K562 (cell line): Measurements from ENCODE around the gene CCNT2. TPM values are rescaled to one million over a fixed set of nuclear protein-coding genes. Genes with fewer than 3 reads are reported as not detected.

ENCODE experiments used
- BRD4 ChIP-seq: fragments of 200-600 bp; sonication (generic); IDR thresholded peaks from 2 replicates; pipeline ENCODE4 v1.6.1; 2017; ENCODE audit warnings: inconsistent platforms
- CBX2 ChIP-seq: fragments of 200-600 bp; sonication (generic); IDR thresholded peaks from one replicate; pipeline ENCODE4 v1.6.1; 2012; ENCODE audit warnings: mild to moderate bottlenecking, low read length, inconsistent platforms; ENCODE audit not compliant: insufficient read depth, poor library complexity, severe bottlenecking
- CCNT2 ChIP-seq: IDR thresholded peaks from 2 replicates; pipeline ENCODE4 v1.6.1; 2011; ENCODE audit warnings: borderline replicate concordance, low read depth, mild to moderate bottlenecking, moderate library complexity, mixed read lengths, low read length; ENCODE audit not compliant: insufficient read length; ENCODE audit errors: extremely low read depth
- ESRRA ChIP-seq: fragments of 450-650 bp; IDR thresholded peaks from 2 replicates; pipeline ENCODE4 v1.6.1; 2014; ENCODE audit warnings: low read depth, mild to moderate bottlenecking, moderate library complexity, borderline replicate concordance
- MAZ ChIP-seq, 2 experiments: fragments of 450-650 bp in 1 of 2; sonication (generic) in 1 of 2; formaldehyde crosslinking; IDR thresholded peaks in 1 of 2; conservative IDR thresholded peaks in 1 of 2; 2 replicates each; pipeline versions ENCODE4 v1.4.0 to v1.5.0; 2020; ENCODE audit warnings: mild to moderate bottlenecking in 1 of 2, missing genetic modification reagents in 1 of 2
- TCFL5 ChIP-seq: fragments of 250-450 bp; sonication (Bioruptor Pico); conservative IDR thresholded peaks from 2 replicates; pipeline ENCODE4 v1.6.1; 2021; ENCODE audit warnings: mild to moderate bottlenecking, moderate library complexity, matching md5 sums
- TRIM28 ChIP-seq: fragments of 450-650 bp; IDR thresholded peaks from 2 replicates; pipeline ENCODE4 v1.6.1; 2017
- polyA plus RNA-seq, 8 experiments: library from polyadenylated mRNA; depleted of rRNA in 4 of 8; stranded (reverse) in 5 of 8; unstranded in 3 of 8; fragments of >200 nt; fragmentation: Nextera tagmentation in 2 of 8; fragmentation: Illumina TruSeq in 1 of 8; extraction: Ambion mirVana in 2 of 8; extraction: Trizol in 1 of 8; gene quantifications; 2 replicates each; pipeline versions ENCODE4 v1.2.1 to v1.2.3, GENCODE V29; 2011 to 2014; ENCODE audit warnings: inconsistent platforms in 1 of 8, missing spikeins in 1 of 8
- total RNA-seq, 7 experiments: library from RNA; depleted of rRNA in 6 of 7; stranded (reverse); fragments of >200 nt in 6 of 7; fragmentation: Illumina TruSeq in 2 of 7; extraction: Trizol in 2 of 7; gene quantifications; 2 replicates each; pipeline versions ENCODE4 v1.2.1 to v1.2.3, GENCODE V29; 2011 to 2021; ENCODE audit warnings: low replicate concordance in 1 of 7
- TF ChIP-seq, protein P1 (sequence below): fragments of 200-600 bp; sonication (generic); IDR thresholded peaks from one replicate; pipeline ENCODE4 v1.6.1; 2012; ENCODE audit warnings: mild to moderate bottlenecking, low read depth, low read length, inconsistent platforms
- TF ChIP-seq, protein P2 (sequence below): fragments of 250-450 bp; sonication (Bioruptor Pico); IDR thresholded peaks from 2 replicates; pipeline ENCODE4 v1.8.0; 2021; ENCODE audit warnings: moderate library complexity, mild to moderate bottlenecking, inconsistent platforms
- TF ChIP-seq, protein P3 (sequence below): fragments of 450-650 bp; IDR thresholded peaks from 2 replicates; pipeline ENCODE4 v1.7.0; 2016; ENCODE audit warnings: borderline replicate concordance
- TF ChIP-seq, protein P4 (sequence below): fragments of 250-450 bp; sonication (Bioruptor Pico); IDR thresholded peaks from 2 replicates; pipeline ENCODE4 v1.5.0; 2022; ENCODE audit warnings: mild to moderate bottlenecking

The CCNT2 gene
- total and polyA plus RNA-seq, 9 of the 15 experiments (the other 6 are each of a cell fraction or from before 2014, with no cell fraction given): 12.6 to 30.0 (median 22.7) TPM

DNA sequence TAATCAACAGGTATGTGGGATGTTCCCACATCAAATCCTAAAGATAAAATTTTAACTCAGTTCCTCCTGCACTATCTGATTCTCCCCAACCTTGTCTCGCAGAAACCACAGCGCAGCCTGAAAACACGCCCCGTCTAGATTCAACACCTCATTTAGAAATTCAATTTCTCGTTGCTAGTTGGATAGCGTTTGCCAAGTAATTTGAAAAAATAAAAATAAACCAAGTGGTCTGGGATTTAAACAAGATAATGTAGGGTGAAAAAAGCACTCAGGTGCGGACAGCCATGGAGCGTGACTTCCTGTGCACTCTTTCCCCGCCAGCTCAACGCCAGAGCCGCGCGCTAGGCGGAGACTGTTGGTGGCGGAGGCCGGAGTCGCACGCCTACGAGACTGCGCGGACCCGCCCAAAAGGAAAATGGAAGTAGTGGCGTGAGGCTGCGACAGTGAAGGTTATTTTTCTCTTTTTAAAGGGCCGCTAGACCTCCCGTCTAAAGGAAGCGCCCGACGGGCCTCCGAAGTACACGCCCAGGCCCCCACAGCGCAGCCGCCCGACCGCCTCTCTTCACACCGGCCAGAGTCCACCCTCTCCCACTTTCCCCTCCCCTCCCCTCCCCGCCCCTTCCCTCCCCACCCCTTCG is 615 bp upstream of the CCNT2 start (continued):
- TF ChIP-seq, protein P1, sequence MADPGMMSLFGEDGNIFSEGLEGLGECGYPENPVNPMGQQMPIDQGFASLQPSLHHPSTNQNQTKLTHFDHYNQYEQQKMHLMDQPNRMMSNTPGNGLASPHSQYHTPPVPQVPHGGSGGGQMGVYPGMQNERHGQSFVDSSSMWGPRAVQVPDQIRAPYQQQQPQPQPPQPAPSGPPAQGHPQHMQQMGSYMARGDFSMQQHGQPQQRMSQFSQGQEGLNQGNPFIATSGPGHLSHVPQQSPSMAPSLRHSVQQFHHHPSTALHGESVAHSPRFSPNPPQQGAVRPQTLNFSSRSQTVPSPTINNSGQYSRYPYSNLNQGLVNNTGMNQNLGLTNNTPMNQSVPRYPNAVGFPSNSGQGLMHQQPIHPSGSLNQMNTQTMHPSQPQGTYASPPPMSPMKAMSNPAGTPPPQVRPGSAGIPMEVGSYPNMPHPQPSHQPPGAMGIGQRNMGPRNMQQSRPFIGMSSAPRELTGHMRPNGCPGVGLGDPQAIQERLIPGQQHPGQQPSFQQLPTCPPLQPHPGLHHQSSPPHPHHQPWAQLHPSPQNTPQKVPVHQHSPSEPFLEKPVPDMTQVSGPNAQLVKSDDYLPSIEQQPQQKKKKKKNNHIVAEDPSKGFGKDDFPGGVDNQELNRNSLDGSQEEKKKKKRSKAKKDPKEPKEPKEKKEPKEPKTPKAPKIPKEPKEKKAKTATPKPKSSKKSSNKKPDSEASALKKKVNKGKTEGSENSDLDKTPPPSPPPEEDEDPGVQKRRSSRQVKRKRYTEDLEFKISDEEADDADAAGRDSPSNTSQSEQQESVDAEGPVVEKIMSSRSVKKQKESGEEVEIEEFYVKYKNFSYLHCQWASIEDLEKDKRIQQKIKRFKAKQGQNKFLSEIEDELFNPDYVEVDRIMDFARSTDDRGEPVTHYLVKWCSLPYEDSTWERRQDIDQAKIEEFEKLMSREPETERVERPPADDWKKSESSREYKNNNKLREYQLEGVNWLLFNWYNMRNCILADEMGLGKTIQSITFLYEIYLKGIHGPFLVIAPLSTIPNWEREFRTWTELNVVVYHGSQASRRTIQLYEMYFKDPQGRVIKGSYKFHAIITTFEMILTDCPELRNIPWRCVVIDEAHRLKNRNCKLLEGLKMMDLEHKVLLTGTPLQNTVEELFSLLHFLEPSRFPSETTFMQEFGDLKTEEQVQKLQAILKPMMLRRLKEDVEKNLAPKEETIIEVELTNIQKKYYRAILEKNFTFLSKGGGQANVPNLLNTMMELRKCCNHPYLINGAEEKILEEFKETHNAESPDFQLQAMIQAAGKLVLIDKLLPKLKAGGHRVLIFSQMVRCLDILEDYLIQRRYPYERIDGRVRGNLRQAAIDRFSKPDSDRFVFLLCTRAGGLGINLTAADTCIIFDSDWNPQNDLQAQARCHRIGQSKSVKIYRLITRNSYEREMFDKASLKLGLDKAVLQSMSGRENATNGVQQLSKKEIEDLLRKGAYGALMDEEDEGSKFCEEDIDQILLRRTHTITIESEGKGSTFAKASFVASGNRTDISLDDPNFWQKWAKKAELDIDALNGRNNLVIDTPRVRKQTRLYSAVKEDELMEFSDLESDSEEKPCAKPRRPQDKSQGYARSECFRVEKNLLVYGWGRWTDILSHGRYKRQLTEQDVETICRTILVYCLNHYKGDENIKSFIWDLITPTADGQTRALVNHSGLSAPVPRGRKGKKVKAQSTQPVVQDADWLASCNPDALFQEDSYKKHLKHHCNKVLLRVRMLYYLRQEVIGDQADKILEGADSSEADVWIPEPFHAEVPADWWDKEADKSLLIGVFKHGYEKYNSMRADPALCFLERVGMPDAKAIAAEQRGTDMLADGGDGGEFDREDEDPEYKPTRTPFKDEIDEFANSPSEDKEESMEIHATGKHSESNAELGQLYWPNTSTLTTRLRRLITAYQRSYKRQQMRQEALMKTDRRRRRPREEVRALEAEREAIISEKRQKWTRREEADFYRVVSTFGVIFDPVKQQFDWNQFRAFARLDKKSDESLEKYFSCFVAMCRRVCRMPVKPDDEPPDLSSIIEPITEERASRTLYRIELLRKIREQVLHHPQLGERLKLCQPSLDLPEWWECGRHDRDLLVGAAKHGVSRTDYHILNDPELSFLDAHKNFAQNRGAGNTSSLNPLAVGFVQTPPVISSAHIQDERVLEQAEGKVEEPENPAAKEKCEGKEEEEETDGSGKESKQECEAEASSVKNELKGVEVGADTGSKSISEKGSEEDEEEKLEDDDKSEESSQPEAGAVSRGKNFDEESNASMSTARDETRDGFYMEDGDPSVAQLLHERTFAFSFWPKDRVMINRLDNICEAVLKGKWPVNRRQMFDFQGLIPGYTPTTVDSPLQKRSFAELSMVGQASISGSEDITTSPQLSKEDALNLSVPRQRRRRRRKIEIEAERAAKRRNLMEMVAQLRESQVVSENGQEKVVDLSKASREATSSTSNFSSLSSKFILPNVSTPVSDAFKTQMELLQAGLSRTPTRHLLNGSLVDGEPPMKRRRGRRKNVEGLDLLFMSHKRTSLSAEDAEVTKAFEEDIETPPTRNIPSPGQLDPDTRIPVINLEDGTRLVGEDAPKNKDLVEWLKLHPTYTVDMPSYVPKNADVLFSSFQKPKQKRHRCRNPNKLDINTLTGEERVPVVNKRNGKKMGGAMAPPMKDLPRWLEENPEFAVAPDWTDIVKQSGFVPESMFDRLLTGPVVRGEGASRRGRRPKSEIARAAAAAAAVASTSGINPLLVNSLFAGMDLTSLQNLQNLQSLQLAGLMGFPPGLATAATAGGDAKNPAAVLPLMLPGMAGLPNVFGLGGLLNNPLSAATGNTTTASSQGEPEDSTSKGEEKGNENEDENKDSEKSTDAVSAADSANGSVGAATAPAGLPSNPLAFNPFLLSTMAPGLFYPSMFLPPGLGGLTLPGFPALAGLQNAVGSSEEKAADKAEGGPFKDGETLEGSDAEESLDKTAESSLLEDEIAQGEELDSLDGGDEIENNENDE: no peak
- TF ChIP-seq ESRRA: no peak
- no peak; the same call in 1 of the 2 replicates for TF ChIP-seq TRIM28
- no peak for TF ChIP-seq BRD4
- no peak for TF ChIP-seq CCNT2
- no peak for TF ChIP-seq TCFL5 (CRISPR knock-in tag)
- TF ChIP-seq CBX2: no peak
- TF ChIP-seq MAZ (CRISPR knock-in tag; conservative IDR thresholded peaks at IDR 0.05 in 1 of 2, IDR thresholded peaks at IDR 0.05 in 1 of 2): no peak
- TF ChIP-seq, protein P2, sequence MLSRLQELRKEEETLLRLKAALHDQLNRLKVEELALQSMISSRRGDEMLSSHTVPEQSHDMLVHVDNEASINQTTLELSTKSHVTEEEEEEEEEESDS: no peak
- TF ChIP-seq, protein P3, sequence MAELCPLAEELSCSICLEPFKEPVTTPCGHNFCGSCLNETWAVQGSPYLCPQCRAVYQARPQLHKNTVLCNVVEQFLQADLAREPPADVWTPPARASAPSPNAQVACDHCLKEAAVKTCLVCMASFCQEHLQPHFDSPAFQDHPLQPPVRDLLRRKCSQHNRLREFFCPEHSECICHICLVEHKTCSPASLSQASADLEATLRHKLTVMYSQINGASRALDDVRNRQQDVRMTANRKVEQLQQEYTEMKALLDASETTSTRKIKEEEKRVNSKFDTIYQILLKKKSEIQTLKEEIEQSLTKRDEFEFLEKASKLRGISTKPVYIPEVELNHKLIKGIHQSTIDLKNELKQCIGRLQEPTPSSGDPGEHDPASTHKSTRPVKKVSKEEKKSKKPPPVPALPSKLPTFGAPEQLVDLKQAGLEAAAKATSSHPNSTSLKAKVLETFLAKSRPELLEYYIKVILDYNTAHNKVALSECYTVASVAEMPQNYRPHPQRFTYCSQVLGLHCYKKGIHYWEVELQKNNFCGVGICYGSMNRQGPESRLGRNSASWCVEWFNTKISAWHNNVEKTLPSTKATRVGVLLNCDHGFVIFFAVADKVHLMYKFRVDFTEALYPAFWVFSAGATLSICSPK: no peak
- TF ChIP-seq, protein P4, sequence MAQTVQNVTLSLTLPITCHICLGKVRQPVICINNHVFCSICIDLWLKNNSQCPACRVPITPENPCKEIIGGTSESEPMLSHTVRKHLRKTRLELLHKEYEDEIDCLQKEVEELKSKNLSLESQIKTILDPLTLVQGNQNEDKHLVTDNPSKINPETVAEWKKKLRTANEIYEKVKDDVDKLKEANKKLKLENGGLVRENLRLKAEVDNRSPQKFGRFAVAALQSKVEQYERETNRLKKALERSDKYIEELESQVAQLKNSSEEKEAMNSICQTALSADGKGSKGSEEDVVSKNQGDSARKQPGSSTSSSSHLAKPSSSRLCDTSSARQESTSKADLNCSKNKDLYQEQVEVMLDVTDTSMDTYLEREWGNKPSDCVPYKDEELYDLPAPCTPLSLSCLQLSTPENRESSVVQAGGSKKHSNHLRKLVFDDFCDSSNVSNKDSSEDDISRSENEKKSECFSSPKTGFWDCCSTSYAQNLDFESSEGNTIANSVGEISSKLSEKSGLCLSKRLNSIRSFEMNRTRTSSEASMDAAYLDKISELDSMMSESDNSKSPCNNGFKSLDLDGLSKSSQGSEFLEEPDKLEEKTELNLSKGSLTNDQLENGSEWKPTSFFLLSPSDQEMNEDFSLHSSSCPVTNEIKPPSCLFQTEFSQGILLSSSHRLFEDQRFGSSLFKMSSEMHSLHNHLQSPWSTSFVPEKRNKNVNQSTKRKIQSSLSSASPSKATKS (CRISPR knock-in tag): no peak
